Suppressor macrophage treated with lipopolysaccharide for 1 hour (primary cell): ENCODE data around the gene TEDDM1.
"Not testable (repeated sequence)": the region's sequence is repeated elsewhere in the genome, so short reads cannot be mapped to it uniquely, and the experiment has no call there.

Experiments used
- DNase-seq, 3 donors: peaks; one replicate each; pipeline ENCODE4 v3.0.0-alpha.2; 2020 to 2022

Gene TEDDM1

DNA sequence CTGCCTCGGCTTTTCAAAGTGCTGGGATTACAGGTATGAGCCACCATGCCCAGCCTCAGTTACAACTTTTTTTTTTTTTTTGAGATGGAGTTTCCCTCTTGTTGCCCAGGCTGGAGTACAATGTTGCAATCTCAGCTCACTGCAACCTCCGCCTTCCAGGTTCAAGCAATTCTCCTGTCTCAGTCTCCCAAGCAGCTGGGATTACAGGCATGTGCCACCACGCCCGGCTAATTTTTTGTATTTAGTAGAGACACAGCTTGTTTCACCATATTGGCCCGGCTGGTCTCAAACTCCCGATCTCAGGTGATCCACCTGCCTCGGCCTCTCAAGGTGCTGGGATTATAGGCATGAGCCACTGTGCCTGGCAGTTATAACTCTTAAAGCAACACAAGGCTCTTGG, 20.7 kb downstream of the TEDDM1 start:
- not testable (repeated sequence) for DNase-seq

DNA sequence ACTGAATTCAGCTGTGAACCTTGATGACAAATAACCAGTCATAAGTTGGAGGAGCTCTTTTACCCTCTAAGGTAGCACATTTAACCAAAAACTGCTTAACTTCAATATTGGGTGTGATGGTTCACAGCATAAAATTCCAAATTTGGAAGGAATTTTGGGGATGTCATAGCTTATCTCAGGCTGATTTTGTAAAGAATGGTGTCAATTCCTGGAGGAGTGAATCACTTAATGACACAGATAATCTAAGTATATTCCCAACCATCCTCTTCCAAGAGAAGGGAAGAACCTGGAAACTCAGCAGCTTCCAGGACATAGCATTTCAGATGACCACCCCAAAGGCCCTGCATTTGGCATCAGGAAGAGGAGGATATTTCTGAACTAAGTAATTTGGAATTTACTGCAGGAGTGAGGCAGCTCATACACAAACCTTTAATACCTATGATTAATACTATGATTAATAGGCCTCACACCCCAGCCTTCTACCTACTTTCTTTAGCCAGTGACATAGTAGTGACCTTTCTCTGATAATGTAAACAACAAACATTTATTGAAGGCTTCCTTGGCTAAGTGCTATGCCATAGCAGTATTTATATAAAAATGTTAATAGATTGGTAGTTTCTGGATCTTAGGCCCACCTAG, 23.4 kb downstream of the TEDDM1 start:
- DNase-seq: no peak

DNA sequence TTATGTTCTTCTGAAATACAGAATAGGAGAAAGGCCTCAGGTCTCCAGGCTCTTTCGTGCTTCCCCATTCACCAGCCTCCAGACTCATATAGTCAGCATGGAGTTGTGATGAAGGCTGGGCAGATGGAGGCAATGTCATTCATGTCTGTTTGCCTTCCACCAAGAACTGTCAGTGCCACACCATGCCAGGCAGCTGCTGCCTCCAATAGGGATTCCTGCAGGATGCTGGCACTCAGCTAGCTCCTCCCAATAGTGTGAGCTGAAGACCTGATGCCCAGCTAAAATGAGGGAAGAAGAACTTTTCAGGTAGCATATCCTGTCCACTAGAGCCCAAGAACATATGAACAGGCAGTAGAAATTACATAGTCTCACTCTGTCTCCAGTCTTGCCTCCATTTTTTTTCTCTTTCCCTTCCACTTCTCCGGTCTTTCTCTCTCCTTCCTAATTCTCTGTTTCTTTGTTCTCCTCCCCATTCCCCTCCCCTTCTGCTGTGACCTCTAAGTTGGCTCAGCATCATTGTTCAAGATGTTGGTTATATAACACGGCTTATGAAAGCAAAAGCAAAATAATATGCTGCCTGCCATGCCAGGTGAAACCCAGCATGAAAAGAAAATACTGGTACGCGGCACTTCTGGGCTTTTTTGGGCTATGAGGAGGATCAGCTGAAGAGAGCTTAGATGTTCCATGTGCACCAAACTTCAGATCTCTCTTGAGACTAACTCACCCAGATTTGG, 26.2 kb downstream of the TEDDM1 start:
- DNase-seq: no peak

DNA sequence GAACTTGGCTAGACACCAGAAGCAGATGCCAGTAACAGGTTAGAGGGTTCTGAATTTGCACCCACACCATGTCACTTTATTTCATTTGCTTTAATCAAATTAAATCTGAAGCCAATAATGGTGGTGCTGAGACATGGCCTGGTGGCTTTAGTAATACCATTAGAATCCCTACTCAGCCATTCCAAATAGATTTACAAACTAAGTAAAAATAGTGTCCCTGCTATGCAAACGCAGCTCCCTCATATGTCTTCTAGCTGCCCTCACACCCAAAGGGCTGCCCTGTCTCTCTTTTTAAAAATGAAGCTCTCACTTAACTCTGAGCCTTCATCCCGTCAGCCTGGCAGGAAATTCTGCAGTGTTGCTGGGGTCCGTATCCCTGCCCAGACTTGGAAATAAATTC, 29.9 kb downstream of the TEDDM1 start:
- DNase-seq: no peak

DNA sequence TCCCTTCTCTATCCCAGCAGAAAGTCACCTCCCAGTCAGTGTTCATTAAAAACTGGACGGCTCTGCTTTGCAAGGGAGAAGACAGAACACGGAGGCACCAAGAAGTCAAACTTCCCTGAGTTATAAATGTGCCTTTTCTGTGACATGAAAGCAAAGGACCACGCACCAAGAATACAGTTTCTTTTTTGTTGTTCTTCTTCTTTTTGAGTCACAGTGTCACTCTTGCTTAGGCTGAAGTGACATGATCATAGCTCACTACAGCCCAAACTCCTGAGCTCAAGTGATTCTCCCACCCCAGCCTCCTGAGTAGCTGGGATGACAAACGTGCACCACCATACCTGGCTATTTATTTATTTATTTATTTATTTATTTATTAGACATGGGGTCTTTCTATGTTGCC, 31.6 kb downstream of the TEDDM1 start:
- DNase-seq: peak in 1 of 3 donors; percentile 15

DNA sequence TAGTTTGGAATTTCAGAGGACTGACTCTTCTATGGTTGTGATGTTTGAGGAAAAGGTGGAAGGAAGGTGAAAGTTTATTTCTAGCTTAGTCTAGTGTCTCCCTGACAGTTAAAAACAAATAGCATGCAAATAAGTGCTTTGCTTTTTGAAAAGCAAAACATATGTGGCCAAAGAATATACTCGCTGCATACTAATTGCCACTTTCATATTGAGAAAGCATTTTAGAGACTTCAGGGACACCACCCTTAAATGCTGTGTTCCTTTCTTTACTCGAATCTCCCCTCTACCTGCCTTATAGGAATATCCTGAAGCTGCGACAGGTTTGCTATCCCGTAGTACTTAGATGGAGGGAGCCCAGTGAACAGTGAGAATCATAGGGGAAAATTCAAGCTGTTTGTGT, 32.1 kb downstream of the TEDDM1 start:
- no peak for DNase-seq

DNA sequence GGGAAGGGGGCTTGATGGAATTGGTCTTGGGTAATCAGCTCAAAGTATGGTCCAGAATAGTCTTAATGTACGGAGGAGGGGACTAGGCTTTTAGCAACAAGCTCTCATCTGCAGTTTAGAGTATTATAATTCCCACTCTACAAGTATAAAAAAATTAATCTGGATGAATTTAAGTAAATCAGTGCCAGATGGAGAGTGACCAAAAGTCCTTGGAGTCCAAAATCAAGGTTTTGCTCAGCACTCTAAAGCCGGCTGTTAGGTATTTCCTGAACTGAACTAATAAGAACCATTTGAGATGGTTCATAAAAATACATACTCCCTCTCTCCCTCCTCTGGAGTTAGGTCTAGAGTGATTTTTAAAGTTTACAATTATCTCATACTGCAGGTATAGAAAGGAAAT, 32.5 kb downstream of the TEDDM1 start:
- no peak for DNase-seq

DNA sequence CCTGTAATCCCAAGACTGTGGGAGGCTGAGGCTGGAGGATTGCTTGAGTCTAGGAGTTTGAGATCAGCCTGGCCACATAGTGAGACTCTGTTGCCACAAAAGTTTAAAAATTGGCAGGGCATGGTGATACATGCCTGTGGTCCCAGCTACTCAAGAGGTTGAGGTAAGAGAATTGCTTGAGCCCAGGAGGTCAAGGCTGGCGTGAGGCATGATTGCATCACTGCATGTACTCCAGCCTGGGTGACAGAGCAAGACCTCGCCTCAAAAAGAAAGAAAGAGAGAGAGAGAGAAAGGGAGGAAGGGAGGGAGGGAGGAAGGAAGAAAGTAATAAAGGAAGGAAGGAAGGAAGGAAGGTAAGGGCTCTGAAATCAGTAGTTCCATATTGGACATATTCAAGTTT, 33.9 kb downstream of the TEDDM1 start:
- DNase-seq: no peak

DNA sequence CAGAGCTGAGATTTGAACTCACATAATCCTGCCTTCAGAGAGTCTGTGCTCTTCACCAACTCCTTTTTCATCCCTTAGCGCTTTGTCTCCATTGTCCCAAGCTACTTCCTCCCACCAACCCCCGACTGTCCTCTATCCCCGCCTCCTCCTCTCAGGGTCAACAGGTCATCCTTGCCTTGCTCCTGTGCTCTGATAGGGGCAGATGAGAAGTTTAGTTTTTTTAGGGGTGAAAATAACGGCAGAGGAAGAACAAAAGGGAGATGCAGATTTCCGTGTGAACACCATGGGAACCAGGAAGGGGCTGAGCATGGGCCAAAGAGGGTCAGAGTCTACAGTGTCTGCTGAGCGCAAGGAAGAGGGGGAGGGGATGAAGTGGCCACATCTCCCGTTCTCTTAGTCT, 40.8 kb downstream of the TEDDM1 start:
- DNase-seq: no peak

DNA sequence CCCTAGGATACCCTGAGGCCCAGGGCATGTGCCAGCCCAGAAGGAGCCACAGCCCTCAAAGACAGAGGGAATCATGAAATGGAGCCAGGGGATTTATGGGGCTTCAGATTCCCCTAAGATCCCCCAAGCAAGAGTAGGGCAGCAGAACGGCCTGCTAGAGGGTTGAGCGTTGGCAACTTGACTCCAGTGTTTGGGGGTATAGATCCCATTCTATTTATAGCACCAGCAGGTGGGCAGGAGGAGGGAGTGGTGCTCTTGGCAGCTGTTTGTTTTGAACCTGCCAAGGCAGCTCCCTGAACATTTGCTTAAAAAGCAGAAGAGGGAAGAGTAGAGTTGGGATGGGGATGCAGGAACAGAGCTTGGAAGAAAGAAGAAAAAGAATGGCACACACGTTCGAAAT, 42.6 kb downstream of the TEDDM1 start:
- DNase-seq: no peak

DNA sequence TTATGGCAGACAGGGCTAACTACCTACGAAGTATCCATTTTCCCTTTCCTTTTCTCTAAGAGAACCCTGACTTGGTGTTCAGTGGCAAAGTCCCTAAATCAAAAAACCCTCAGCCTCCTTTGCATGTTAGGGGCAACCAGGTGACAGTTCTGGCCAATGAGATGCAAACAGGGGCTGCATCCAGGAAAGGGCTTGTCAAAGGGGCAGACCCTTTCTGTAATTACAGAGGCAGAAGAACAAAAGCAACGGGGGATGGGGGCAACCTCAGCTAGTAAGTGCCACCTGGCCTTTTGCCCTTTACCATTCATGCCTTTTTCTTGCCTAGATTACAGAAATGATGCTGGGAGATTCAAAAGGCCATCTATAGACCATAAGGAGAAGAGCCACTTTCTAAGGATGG, 43.3 kb downstream of the TEDDM1 start:
- no peak for DNase-seq

DNA sequence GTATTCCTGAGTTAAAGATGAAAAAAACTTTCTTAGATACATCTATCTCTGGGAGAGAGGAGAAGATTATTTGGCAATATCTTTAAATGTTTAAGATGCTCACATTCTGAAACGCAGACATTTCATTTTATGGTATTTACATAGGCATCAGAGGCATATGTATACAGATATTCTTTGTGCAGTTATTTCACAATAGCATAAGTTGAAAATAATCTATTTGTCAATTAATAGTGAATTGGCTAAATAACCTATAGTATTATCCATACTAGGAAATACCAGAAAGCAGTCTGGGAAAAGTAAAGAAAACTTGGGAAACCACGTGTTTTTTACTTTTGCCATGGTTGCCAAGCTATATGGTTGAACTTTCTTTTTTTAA, 44.8 kb downstream of the TEDDM1 start:
- no peak for DNase-seq

DNA sequence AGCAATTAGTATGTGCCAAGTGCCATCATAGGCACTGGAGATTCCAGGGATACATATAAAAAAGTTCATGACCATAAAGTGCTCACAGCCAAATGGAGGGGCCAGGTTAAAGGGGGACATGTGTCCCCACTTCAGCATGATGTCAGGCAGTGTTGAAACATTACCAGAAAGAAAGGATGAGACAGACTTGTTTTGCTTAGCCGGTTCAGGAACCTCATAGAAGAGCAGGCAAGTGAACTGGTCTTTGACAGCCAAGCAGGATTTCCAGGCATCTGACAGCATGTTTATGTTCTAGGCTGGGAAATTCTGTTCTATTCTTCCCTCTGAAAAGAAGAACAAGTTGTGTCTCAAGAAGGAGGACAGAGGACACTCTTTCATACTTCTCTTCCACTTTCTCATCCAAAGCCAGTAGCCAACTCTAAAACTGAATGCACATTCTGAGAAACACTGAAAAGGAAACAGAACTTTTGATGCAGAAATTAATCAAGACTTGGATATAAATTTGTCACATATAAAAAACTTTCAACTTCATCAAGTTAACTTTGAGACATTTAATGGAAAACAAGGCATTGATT, 48.6 kb downstream of the TEDDM1 start:
- DNase-seq: no peak

DNA sequence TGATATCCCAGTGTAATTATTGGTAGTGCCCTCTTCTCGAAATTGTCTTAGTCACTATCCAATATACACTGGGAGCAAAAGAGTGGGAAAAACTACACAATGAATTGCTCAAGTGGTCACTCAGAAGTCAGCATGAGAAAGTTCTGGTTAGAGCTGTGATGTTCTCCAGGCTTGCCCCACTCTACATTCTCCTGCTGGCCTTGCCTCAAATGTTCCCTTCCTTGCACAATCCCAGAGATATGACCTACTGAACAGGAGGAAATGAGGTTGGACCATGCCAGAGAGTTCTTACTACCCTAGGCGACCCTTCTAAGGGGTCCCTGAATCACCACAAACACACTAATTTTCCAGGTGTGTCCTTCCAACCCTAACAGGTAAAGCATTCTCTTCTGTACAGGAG, 49.6 kb downstream of the TEDDM1 start:
- peak in 2 of 3 donors; percentile 4 to 14 for DNase-seq

DNA sequence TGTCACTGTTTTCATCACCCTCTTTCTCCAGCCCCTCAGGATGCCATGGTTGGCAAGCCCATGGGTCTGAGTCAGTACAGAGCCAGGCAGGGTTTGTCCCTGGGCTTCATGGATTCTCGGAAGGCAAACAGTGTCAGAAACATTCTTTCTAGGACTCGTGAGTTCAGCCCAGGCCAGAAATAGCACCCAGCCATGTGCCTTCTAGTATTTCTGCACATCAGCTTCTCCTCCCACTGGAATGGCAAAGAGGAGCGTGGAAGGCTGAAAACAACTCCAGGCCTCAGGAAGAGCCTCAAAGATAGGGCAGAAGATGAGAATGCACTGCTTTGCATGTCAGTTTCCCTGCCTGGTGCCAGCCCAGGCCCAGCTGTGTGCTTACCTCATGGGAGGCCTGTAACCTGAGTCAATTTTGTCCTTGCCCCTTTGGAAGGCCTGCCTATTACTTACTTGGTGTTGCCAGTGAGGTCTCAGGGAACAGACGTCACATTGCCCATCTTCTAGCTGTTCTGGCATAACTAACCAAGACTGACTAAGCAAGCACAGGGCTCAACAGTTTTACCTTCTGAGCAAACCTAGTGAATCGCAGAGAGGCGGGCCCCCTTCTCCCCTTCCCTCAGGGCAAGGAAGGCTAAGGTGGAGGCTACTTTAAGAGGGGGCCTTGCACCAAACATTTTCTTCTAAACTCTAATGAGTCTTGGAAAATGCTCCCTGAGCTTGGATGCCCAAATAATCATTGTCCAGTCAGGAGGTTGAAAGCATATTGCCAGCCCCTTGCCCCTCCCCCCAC, 51.3 kb downstream of the TEDDM1 start:
- DNase-seq: no peak
